ENCODE measurements around the gene PDXDC1. TPM values are rescaled to one million over a fixed set of nuclear protein-coding genes. Genes with fewer than 3 reads are reported as not detected.
"Not testable (repeated sequence)": the region's sequence is repeated elsewhere in the genome, so short reads cannot be mapped to it uniquely, and the experiment has no call there.

PDXDC1 gene
- total RNA-seq, 1 donor from 2014 or later = 58.5 TPM

DNA sequence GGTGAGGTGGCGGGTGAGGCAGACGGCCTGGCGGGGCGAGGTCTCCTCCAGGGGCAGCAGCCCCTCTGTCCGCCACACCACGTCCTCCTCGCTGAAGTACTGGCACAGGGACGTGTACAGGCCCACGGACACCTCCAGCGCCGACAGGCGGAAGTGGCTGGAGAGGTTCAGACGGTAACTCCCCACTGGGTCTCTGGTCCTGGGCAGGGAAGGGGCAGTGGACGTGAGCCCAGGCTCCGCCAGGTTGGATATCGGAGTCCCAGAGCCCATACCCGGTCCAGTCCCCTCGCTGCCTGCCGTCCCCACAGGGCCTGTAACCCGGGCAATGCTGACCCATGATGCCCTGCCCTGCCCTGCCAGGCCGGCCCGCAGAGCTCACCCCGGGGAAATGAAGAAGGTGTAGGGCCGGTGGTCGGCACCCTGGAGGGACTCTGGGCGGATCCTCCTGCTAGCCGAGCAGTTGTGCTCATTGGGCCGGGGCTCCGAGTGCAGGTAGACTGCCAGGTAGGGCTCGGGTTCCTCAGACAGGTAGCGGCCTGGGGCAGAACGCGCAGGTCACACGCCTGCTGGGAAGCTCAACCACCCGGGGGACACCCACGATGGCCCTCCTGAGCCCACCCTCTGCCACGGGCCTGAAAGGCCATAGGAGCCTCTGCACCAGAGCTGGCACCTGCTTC is 155.6 kb downstream of the PDXDC1 start:
- H3K9me3 ChIP-seq; H3K27me3 ChIP-seq; H3K4me1 ChIP-seq; H3K27ac ChIP-seq; intact Hi-C loops (cut with DNase I); H3K4me3 ChIP-seq: not testable (repeated sequence)
- peaks cover 27 to 29% of the 10 kb centered on the region in 2 donors for H3K36me3 ChIP-seq
- DNase-seq (ENCODE audit: low spot score in 2 of 2) = peak in 1 of 2 donors; percentile 62

- H3K27me3 ChIP-seq; H3K4me3 ChIP-seq; H3K27ac ChIP-seq; intact Hi-C loops (cut with DNase I); H3K4me1 ChIP-seq; H3K9me3 ChIP-seq: not testable (repeated sequence)
- DNase-seq (ENCODE audit: low spot score in 2 of 2) = peak in 1 of 2 donors; percentile 42
- H3K36me3 ChIP-seq = peaks cover 33% of the 10 kb centered on the region in 2 donors
These were observed 156.3 kb downstream of the PDXDC1 start for GRCh38 chr16:15130943-15131700.

- H3K4me3 ChIP-seq; H3K4me1 ChIP-seq; H3K9me3 ChIP-seq; H3K27ac ChIP-seq; H3K27me3 ChIP-seq; intact Hi-C loops (cut with DNase I): not testable (repeated sequence)
- H3K36me3 ChIP-seq = peaks cover 29 to 31% of the 10 kb centered on the region in 2 donors
- DNase-seq (ENCODE audit: low spot score in 2 of 2) = peak in 1 of 2 donors; percentile 28
These were observed 158.0 kb downstream of the PDXDC1 start for GRCh38 chr16:15132719-15133428.

DNA sequence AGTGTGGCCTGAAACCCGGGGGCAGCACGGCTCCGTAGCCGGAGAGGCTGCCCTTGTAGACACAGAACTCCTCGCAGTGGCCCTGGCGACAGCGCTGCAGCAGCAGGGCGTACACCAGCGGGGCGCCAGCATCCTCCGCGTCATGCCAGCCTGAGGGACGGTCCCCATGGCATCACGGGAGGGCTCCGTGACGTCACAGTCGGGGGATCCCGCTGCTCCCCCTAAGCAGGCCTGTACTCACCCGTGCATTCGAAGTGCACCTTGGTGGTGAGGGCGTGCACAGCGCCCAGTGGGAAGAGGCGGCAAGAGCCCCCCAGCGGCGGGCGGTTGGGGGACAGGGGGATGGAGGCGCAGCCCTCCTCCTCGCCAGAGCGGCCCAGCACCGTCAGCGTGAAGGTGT is 158.7 kb downstream of the PDXDC1 start:
- not testable (repeated sequence) for H3K27me3 ChIP-seq, H3K4me3 ChIP-seq

DNA sequence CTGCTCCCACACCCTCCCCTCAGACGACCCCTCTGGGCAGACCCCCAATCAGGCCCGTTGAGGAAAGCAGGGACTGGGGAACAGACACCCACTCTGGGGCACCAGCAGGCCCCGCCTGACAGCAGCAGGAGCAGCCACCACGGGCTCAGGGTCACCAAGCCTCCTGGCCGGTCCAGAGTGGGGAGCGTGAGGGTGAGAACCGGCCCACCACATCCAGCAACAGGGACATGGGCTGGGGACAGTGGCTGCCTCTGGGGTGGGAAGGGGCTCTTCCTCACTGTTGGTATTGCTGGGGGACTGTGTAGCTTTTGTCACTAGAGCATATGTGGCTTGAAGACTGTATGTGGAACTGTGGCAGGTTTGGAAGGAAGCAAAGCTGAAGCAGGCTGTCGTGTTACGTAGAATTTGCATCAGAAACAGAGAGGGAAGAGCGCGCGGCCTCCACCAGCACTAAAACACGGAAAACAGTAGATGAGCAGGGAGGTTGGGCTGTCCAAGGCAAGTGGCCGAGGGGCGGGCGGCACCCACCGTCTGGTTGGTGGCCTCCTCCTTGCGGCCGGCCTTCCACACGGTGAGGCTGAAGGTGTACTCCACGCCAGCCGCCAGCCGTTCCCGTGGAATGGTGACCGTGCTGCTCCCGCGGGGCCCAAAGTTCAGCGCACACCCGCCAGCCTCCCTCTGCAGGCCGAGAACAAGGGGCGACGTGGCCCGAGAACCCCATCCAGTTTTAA is 160.1 kb downstream of the PDXDC1 start:
- peaks cover 18 to 24% of the 10 kb centered on the region in 2 donors for H3K36me3 ChIP-seq
- intact Hi-C loops (cut with DNase I); H3K9me3 ChIP-seq; DNase-seq (ENCODE audit: low spot score in 2 of 2); H3K27ac ChIP-seq; H3K4me3 ChIP-seq; H3K4me1 ChIP-seq; H3K27me3 ChIP-seq: not testable (repeated sequence)

More for the DNA sequence above, 158.7 kb downstream of the PDXDC1 start:
- DNase-seq (ENCODE audit: low spot score in 2 of 2) = peak in 1 of 2 donors; percentile 48
- H3K27ac ChIP-seq; intact Hi-C loops (cut with DNase I); H3K4me1 ChIP-seq; H3K9me3 ChIP-seq: not testable (repeated sequence)
- peaks cover 26 to 28% of the 10 kb centered on the region in 2 donors for H3K36me3 ChIP-seq

- DNase-seq (ENCODE audit: low spot score in 2 of 2) = peak in 1 of 2 donors; percentile 59
- H3K36me3 ChIP-seq = peaks cover 12 to 19% of the 10 kb centered on the region in 2 donors
- H3K27me3 ChIP-seq; intact Hi-C loops (cut with DNase I); H3K4me1 ChIP-seq; H3K4me3 ChIP-seq; H3K9me3 ChIP-seq; H3K27ac ChIP-seq: not testable (repeated sequence)
These were observed 160.9 kb downstream of the PDXDC1 start for GRCh38 chr16:15135483-15136360.

DNA sequence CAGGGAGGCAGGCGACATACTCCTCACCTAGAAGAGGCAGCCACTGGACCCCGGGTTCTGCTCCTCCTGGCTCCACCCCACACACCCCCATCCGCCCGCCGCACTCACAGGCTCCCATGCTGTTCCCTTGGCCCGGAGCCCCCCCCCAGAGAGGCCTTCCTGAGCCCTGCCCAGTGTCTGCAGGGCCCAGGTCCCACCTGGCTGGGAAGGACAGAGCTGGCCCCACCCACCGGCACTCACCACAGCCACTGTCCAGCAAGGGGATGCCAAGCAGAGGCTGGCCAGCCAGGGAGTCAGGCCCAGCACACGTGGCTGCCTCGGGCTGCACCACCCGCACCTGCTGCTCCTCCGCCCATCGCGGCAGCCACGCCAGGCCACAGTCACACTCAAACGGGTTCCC is 162.7 kb downstream of the PDXDC1 start:
- DNase-seq (ENCODE audit: low spot score in 2 of 2); intact Hi-C loops (cut with DNase I): not testable (repeated sequence)

DNA sequence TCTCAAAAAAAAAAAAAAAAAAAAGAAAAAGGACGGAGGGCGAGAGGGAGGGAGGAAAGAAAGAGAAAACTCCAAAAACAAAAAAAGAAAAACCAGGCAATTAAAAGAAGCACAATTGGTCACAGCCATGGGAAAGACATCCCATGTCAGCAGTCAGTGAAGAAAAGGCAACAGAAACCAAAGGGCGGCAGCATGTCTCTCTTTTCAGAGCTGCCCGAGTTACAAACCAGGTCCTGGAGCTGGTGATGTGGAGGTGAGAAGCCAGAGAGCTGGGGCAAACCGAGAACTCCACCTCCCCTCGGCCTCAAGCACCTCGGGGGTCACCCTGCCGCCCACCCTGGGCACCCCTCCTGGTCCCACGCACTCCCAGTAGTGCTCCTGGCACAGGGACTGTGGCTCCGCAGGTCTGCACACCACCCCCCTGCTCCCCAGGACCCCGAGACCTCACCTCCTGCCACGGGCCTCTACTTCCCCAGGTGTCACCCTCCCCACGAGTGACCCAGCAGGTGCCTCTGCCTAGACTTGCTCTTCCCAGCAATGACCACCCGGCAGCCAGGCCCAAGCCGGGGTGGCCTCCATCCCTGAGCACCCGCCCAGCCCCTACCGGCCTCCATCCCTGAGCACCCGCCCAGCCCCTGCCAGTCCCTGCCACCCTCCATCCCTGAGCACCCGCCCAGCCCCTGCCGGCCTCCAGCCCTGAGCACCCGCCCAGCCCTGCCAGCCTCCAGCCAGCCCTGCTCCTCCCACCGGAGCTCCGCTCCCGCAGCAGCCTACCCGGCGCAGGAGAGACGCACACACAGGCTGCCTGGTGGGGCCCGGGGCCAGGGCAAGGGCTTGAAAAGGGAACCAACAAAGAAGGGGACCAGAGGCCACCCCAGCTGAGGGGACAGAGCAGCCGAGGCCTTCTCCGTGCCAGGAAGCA is 165.9 kb downstream of the PDXDC1 start:
- peak in 1 of 2 donors; percentile 77 for DNase-seq (ENCODE audit: low spot score in 2 of 2)
- peak overlapping the region; percentile 93 to 98 for H3K27ac ChIP-seq
- H3K9me3 ChIP-seq, H3K36me3 ChIP-seq, H3K27me3 ChIP-seq: not testable (repeated sequence)
- peak overlapping the region; percentile 30 to 62 for H3K4me3 ChIP-seq
- H3K4me1 ChIP-seq = peaks cover 10 to 44% of the 10 kb centered on the region in 2 donors
- intact Hi-C loops (cut with DNase I) = loop anchor here (10.0 kb wide), 1 partner anchor 46 kb away; the partner anchor contains the start of gene RRN3

More for the DNA sequence above, 162.7 kb downstream of the PDXDC1 start:
- Histone ChIP-seq H3K36me3 (peaks cover 10 to 16% of the 10 kb centered on the region in 2 donors), H3K27ac (peak overlapping the region in 1 of 2 donors; percentile 22), H3K4me1 (peaks cover 4 to 19% of the 10 kb centered on the region in 2 donors)
- H3K27me3 ChIP-seq, H3K4me3 ChIP-seq, H3K9me3 ChIP-seq: not testable (repeated sequence)
